GM19397 (cell line): ENCODE measurements around the gene PPP1R1B.

ENCODE experiments used
- ATAC-seq: cut with Tn5 transposase; IDR thresholded peaks from one replicate; pipeline ENCODE4 v1.9.1; 2021; ENCODE audit warnings: mild to moderate bottlenecking, moderate library complexity; ENCODE audit not compliant: unreplicated experiment

The PPP1R1B gene

DNA sequence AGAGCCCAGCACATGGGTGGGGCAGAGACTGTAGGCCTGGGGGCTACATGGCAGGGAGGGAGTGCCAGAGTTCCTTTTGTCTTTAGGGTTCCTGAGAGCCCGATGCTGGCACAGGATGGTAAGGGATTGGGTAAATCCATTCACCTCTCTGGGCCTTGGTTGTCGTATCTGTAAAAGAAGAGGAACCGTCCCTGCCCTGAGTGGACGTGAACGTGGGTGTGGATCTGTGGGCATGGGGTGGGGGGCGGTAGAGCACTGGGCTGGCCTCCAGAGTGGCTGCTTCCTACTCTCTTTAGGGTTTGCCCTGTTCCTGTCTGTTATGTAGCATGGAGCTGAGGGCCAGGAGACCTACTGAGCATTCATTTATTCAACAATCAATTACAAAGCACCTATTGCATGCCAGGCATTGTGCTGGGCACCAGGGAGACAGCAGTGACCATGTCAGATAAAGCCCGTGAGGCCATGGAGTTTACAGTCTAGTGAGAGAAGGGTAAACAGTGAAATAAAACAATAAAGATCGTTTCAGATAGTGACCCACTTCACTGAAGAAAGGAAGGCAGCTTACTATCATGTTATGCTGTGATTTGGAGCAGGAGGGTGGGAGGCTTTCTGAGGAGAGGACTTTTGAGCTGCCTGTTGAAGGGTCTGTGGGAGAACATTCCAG lies 25.3 kb downstream of the PPP1R1B start:
- no peak for ATAC-seq

DNA sequence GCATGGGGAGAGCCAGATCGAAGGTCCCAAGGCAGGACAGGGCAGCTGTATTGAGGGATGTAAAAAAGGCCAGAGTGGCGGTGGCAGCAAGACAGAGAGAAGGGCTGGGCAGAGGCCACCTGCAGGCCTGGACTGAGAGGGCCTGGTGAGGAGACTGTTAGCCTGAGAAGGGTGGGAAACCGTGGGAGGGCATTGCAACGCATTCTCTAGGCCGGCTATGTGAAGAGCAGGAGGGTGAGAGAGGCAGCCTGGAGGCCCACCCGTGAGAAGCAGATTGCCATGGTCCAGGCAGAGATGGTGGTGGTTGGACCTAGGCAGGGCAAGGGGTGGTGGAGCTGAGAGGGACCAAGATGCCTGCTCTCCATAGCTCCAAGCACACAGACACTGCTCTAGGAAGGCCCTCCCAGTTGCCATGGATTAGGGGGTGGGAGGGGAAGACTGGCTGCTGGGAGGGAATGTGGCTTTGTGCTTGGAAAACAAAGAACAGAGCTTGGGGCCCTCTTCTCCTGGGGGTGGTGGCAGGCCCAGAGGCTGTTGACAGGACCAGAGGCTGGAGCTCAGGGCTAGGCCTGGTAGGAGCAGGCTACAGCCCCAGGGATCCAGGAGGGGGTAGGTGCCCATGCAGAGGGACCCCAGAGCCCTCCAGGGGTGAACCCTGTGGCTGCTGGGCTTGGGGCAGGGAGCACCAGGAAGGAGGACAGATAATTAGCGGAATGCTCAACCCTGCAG lies 26.0 kb downstream of the PPP1R1B start:
- no peak for ATAC-seq

DNA sequence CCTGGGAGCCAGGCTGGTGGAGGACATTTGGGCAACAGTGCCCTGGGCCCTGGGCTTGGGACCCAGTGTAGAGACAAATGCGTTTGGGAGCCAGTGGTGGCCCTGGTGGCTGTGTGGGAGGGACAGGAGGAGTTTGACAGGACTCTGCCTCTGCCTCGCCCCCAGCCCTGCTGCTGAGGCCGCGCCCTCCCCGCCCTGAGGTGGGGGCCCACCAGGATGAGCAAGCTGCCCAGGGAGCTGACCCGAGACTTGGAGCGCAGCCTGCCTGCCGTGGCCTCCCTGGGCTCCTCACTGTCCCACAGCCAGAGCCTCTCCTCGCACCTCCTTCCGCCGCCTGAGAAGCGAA lies 26.5 kb downstream of the PPP1R1B start:
- no peak for ATAC-seq

DNA sequence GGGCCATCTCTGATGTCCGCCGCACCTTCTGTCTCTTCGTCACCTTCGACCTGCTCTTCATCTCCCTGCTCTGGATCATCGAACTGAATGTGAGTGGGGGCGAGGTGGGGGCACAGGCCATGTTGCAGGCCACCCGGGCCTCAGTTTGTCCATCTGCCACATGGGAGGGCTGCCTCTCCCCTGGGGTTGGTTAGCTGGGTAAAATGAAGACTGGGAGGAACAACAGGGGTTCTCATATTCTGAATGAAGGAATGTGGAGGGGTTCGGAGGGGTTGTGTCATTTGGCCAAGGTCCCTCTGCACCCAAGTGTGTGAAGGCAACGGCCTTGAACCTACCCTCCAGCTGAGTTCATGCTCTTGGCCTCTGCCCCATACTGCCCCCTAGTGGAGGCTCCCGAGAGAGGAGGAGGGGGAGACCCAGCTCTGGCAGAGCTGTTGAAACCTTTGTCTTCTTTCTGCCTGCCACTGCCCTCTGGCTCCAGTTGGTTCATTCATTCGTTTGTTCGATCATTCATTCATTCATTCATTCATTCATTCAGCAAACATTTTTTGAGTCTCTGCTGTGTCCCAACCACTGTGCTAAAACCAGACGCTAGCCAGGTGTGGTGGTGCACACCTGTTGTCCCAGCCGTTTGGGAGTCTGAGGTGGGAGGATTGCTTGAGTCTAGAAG lies 27.0 kb downstream of the PPP1R1B start:
- ATAC-seq, result no peak

DNA sequence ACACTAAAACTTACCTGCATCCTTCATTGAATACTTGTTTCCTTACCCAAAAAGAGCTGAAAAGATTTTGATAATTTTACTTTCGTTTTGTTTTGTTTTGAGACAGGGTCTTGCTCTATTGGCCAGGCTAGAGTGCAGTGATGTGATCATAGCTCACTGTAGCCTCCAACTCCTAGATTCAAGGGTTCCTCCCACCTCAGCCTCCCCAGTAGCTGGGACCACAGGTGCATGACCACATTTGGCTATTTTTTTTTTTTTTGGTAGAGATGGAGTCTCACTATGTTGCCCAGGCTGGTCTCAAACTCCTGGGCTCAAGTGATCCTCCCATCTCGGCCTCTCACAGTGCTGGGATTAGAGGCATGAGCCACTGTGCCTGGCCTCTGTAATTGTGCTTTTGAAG lies 28.4 kb downstream of the PPP1R1B start:
- no peak for ATAC-seq

DNA sequence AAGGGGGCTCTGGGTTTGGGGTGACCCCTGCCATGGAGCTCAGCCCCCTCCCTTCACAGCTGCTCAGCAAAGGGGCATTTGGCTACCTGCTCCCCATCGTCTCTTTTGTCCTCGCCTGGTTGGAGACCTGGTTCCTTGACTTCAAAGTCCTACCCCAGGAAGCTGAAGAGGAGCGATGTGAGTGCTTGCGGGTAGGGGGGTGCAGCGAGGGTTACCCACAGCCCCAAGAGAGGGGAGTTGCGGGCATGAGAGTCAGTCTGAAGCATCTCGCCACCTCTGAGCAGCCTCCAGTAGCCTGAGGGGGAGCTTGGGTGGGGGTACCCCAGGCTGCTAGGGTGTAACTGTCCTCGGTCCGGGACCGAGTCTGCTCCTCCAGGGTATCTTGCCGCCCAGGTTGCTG lies 31.6 kb downstream of the PPP1R1B start:
- ATAC-seq, result no peak

DNA sequence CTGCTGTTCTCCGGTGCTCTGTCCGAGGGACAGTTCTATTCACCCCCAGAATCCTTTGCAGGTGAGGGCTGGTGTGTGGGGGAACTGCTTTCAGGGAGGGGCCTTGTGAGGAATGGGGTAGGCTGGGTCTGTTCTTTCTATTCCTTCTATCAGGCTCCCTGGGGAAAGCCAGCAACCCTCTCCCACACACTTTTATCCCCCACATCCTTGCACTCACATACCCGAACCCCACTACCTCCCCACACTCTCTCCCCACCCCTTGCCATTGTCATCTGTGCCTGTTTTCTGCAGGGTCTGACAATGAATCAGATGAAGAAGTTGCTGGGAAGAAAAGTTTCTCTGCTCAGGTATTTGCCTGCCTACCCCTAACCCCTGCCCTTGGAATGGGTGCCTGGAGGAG lies 32.0 kb downstream of the PPP1R1B start:
- ATAC-seq, result no peak

DNA sequence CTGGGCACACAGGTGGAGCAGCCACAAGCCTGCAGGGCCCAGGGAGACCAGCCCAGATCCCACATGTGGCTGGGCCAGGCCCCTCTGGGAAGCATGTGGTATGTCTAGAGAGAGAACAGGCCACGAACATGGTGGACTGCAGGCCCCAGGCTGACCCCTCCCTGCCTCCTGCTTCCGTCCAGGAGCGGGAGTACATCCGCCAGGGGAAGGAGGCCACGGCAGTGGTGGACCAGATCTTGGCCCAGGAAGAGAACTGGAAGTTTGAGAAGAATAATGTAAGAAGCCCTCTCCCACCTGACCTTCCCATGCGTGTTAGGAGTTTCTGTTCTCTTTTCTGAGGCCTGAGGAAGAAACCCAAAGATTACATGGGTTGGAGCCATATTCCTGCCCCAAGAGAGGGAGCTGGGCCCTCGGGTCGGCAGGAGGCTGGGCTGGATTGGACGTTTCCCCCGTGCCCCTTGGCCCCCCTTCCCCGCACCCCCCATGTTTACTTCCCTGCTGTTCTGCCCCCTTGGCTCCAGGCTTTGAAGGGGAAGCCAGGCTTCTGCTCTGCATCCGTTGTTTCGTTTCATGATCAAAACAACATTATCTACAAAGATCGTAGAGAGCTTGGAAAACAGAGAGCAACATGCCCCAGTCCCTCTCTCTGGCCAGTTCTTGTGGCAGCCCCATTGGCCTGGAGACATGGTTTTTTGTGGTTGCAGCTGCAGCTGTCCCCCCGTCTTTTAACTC lies 32.7 kb downstream of the PPP1R1B start:
- no peak for ATAC-seq

DNA sequence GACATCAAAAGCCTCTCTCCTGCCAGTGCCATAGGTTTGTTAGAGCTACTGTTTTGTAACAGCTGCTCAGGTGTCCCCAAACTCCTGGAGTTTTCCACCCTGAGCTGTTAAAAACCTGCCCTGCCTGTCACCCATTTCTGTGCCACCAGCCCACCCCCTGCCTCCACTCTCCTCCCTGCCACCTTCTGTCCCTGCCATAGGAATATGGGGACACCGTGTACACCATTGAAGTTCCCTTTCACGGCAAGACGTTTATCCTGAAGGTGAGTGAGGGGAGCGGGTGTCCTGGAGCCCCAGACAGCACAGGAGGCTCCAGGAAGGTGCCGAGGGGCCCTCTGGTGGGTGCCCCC lies 33.2 kb downstream of the PPP1R1B start:
- no peak for ATAC-seq

DNA sequence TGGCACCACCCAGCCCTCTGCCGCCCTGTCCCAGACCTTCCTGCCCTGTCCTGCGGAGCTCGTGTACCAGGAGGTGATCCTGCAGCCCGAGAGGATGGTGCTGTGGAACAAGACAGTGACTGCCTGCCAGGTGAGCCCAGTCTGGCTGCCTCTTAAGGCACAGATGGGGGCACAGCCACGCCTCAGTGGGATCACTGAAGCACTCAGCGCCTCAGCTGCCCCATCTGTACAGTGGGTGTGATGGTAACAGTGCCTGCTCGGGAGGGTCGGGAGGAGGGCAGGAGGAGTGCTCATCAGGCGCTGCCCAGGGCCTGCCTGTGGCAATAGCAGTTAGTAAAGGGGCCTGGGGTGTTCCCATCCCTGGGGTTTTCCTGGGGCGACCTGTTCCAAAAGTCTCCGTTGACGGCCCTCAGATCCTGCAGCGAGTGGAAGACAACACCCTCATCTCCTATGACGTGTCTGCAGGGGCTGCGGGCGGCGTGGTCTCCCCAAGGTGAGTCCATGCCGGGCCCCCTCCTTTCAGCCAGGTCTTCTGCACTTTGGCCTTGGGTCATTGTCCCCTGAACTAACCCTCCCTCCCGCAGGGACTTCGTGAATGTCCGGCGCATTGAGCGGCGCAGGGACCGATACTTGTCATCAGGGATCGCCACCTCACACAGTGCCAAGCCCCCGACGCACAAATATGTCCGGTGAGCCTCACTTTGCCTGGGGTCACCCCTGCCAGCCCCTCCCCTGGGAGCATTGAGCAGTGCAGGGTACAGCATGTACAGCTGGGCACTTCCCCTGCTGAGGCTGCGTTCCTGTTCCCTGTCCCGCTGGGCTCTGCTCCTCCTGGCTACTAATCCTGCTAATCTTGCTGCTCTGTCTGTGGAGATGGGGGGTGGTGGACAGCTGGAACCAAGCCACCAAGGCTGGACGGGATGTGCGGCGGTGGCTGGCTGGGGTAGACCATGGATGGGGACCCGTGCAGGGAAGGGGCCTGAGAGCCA lies 33.9 kb downstream of the PPP1R1B start:
- ATAC-seq, result no peak

DNA sequence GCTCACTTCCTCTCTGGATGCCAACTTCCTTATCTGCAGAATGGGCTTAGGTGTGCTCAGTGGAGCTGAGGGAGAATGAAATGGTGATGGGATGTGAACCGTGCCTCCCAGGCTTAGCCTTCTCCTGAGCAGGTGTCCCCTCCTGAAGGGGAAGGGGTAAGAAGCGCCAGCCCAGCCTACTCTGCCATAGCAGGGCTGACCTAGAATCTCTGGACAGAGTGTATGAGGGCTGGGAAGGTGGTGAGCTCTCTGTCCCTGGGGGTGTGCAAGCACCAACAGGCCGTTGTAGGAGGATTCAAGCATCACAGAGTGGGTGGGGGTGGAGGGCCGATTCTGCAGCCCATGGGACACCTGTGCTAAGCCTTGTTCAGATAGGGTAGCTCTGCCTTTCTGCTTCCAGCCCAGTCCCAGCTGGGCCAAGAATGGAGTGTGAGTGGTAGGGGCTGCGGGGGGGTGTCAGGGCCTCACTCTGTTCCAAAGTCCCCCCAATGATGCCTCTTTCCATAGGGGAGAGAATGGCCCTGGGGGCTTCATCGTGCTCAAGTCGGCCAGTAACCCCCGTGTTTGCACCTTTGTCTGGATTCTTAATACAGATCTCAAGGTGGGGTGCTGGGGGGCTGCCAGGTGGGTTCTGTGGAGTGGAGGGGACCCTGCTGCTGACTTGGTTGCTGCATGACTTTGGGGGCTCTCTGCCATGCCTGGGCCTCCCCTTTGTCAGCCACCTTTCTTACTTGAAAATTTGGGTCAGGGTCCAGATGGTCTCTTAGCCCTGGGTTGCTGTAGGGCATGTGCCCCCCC lies 35.2 kb downstream of the PPP1R1B start:
- ATAC-seq, result no peak

DNA sequence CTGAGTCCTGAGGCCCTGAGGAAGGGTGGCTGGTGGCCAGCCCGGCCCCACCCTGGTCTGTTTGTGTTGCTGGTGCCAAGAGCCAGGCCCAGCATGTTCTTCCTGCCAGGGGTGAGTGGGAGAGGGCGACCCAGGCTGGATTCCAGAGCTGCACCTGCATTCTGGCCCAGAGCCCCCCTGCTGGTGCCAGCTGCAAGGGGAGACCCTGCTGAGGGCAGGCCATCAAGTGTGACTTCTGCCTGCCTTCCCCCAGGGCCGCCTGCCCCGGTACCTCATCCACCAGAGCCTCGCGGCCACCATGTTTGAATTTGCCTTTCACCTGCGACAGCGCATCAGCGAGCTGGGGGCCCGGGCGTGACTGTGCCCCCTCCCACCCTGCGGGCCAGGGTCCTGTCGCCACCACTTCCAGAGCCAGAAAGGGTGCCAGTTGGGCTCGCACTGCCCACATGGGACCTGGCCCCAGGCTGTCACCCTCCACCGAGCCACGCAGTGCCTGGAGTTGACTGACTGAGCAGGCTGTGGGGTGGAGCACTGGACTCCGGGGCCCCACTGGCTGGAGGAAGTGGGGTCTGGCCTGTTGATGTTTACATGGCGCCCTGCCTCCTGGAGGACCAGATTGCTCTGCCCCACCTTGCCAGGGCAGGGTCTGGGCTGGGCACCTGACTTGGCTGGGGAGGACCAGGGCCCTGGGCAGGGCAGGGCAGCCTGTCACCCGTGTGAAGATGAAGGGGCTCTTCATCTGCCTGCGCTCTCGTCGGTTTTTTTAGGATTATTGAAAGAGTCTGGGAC lies 36.0 kb downstream of the PPP1R1B start:
- no peak for ATAC-seq

DNA sequence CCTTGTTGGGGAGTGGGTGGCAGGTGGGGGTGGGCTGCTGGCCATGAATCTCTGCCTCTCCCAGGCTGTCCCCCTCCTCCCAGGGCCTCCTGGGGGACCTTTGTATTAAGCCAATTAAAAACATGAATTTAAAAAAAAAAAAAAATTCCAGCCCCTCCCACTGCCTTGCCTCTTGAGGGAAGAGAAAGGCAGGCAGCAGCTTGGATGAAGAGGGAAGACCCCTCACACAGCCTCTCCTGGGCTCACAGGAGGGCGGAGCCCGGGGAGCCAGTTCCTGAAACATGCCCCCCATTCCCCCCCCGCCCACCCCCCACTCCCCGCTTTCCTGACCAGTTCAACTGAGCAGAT lies 36.6 kb downstream of the PPP1R1B start:
- no peak for ATAC-seq

DNA sequence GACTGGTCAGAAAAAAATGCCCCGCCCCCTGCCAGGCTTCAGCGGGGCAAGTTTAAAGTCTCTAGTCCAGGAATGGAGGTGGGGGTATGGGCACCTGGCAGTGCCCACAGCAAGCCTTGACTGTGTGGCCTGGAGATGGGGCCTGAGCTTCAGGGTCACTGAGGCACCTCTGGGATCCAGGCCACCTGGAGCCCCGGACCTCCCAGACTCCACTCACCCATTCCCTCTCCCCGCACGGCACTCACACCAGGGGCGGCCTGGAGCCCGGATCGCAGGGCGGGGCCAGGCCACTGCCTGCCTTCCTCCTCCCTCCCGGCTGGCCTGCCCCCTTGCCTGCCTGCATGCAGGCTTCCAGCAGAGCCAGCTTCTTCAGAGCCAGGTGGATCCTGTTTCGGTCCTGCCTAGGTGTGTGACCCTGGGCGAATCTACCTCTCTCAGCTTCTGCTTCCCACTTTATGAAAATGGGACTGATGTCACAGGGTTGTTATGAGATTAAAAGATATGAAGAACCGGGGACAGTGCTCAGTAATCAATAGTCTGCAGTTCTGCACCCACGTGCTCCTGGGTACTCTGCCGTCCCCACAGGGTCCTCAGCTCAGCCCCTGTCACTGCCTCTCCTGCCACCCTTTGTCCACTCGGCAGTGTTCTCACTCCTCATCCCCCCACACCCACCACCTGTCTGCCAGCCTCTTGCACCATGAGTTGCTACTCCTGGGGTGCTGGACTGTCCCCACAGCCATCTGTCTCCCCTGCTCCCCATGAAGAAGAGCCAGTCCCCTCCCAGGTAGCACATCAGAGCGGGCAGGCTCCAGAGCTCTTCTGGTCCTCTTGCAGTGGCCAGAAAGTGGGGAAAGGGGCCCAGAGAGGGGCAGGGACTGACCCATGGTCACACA lies 37.2 kb downstream of the PPP1R1B start:
- ATAC-seq, result no peak

DNA sequence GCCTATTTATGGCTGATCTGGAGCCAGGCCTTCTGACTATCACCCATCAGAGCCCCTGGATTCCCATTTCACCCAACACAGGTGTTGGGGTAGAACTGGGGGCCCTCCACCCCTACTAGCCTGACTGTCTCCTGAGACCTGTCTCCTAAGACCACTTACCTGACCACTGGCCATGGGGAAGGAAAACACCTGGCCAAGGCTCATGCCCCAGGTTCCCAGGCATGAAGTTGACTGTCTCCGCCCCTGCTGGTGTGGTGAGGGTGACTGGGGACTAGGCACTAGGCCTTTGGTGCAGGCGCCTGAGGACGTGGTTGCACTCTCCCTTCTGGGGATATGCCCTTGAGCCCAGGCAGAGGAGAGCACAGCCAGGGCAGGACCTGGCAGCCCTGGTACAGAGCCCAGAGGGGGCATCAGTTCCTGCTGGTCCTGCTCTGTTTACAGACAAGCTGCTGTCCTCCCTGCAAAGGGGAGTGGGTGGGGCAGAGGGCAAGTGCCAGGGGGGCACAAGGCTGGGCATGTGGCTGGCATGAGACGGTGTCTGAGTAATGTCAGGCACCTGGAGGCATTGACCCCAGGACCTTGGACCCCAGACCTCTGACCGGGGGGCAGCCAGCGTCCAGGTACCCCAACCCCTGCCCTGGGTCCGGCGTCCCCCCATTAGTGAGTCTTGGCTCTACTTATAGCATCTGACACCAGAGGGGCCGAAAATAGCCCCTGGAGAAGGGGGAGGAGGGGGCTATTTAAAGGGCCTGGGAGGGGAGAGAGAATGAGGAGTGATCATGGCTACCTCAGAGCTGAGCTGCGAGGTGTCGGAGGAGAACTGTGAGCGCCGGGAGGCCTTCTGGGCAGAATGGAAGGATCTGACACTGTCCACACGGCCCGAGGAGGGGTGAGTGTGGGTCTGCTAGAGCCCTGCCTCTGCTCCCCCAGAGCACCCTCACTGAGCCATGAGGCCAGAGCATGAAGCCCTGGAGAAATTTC lies 38.1 kb downstream of the PPP1R1B start, which contains the start of gene TCAP:
TCAP (plus strand) TSS at position 769 of the 981 bp plus-strand sequence; CDS start at position 780, 11 bp downstream.
- no peak for ATAC-seq

DNA sequence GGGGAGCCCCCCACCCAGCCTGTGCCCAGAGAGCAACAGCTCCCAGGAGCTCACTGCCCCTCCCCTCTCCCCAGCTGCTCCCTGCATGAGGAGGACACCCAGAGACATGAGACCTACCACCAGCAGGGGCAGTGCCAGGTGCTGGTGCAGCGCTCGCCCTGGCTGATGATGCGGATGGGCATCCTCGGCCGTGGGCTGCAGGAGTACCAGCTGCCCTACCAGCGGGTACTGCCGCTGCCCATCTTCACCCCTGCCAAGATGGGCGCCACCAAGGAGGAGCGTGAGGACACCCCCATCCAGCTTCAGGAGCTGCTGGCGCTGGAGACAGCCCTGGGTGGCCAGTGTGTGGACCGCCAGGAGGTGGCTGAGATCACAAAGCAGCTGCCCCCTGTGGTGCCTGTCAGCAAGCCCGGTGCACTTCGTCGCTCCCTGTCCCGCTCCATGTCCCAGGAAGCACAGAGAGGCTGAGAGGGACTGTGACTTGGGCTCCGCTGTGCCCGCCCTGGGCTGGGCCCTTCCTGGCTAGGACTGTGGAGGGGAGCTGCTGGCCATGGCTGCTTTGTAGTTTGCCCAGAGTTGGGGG lies 39.0 kb downstream of the PPP1R1B start:
- ATAC-seq, result no peak
